ENCODE measurements around the gene ANO9. TPM values are rescaled to one million over a fixed set of nuclear protein-coding genes. Genes with fewer than 3 reads are reported as not detected.

The ANO9 gene
- total RNA-seq, 1 experiment from 2014 or later, result 16.6 TPM

DNA sequence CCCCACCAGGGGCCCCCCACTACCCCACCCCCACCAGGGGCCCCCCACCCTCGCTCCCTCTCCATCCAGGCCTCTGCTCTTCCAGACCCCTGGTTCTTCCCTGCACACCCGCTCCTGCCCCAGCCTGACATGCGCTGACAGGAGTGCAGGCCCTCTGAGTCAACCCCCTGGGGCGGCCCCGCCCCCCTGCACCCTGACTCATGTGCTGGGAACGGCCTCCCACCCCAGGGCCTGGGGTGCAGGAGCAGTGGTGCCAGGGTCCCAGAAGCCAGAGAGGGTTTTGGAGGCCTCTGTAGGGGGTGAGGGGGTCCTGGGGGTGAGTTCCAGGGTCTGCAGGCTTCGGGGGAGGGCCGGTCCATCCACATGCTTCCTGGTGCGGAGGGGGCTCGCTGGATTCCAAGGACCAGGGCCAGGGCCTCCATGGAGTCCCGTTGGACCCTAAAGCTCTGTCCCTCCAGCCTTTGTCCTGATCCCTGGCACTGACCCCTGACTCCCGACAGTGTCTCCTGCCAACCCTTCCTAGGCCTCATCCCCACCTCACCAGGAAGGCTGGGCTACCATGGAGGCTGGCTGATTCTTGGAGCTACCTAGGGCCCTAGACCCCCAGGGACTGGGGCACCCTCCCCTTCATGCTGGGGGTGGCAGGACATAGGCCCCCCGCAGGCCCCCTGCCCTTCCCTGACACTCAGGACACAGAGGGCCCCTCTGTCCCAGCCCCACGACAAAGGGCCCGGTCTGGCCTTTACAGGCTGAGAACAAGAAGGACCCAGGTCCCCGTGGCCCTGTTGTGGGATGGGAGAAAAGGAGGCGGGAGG is 48.4 kb downstream of the ANO9 start:
- ChIA-PET CTCF (interaction anchor here (1.2 kb wide), 1 partner anchor 54 kb away, joined by 4 read pairs; no protein-coding TSS in a partner anchor), POLR2A (ENCODE audit: unreplicated experiment) (no interaction called here)

GRCh38 chr11:392102-392777 is 49.6 kb downstream of the ANO9 start:
- H3K27ac ChIP-seq (ENCODE audit: low read length), result no peak overlapping the region
- TF ChIP-seq CTCF (conservative IDR thresholded peaks at IDR 0.05; ENCODE audit: low read depth, low read length), result no peak
- no peak for TF ChIP-seq EZH2 (IDR thresholded peaks at IDR 0.05; ENCODE audit: low read length, unreplicated experiment)
- TF ChIP-seq EZH2phosphoT487 (IDR thresholded peaks at IDR 0.05; ENCODE audit: borderline replicate concordance, low read length), result no peak
- H4K20me1 ChIP-seq (ENCODE audit: low read length), result peaks cover 12% of the 10 kb centered on the region; the same call in 1 of the 2 replicates
- no peaks in the 10 kb centered on the region for H3K27me3 ChIP-seq (ENCODE audit: low read length)
- H3K9me2 ChIP-seq (replicated peaks; ENCODE audit: low read length), result no peaks in the 10 kb centered on the region
- no peak overlapping the region for H3K9ac ChIP-seq (ENCODE audit: low read length)
- peaks cover 8% of the 10 kb centered on the region for H3K36me3 ChIP-seq (ENCODE audit: low read depth, low read length)
- ChIA-PET CTCF (no interaction called here), POLR2A (ENCODE audit: unreplicated experiment) (no interaction called here)
- DNase-seq (no peak), ATAC-seq (no peak)
- intact Hi-C loops (cut with micrococcal nuclease), result loop anchor here (10.0 kb wide), 1 partner anchor 53 kb away; the partner anchor contains the start of gene ANO9
- H3K4me2 ChIP-seq (ENCODE audit: low read length), result no peak overlapping the region
- no peaks in the 10 kb centered on the region for H3K9me3 ChIP-seq (ENCODE audit: low read length)
- H2AFZ ChIP-seq (ENCODE audit: low read length), result no peak overlapping the region
- H3F3A ChIP-seq (ENCODE audit: low read length, unreplicated experiment), result no peaks in the 10 kb centered on the region
- H3K79me2 ChIP-seq (ENCODE audit: low read length), result peaks cover 37% of the 10 kb centered on the region
- peaks cover 19% of the 10 kb centered on the region for H3K4me1 ChIP-seq (ENCODE audit: insufficient read depth, low read length)
- no peak overlapping the region for H3K4me3 ChIP-seq (ENCODE audit: low read length)
- BruUV-seq (replicated peaks), result no TSS peak

More for the DNA sequence above, 48.4 kb downstream of the ANO9 start:
- Histone ChIP-seq H4K20me1 (ENCODE audit: low read length) (peaks cover 12% of the 10 kb centered on the region; the same call in 1 of the 2 replicates), H3K79me2 (ENCODE audit: low read length) (peaks cover 42% of the 10 kb centered on the region), H3K27me3 (ENCODE audit: low read length) (no peaks in the 10 kb centered on the region), H3K4me3 (ENCODE audit: low read length) (peak overlapping the region; percentile 90), H3K9me2 (replicated peaks; ENCODE audit: low read length) (no peaks in the 10 kb centered on the region), H3K9me3 (ENCODE audit: low read length) (no peaks in the 10 kb centered on the region), H3F3A (ENCODE audit: low read length, unreplicated experiment) (no peaks in the 10 kb centered on the region), H3K9ac (ENCODE audit: low read length) (peak overlapping the region; percentile 99), H3K4me1 (ENCODE audit: insufficient read depth, low read length) (peaks cover 19% of the 10 kb centered on the region), H3K27ac (ENCODE audit: low read length) (peak overlapping the region; percentile 98), H3K4me2 (ENCODE audit: low read length) (peak overlapping the region; percentile 96), H3K36me3 (ENCODE audit: low read depth, low read length) (peaks cover 17% of the 10 kb centered on the region), H2AFZ (ENCODE audit: low read length) (0 out of 2 replicates have a peak overlapping the region, but pooled peaks have one; percentile 43)
- peak; percentile 94 for DNase-seq
- intact Hi-C loops (cut with micrococcal nuclease), result loop anchor here (10.0 kb wide), 1 partner anchor 51 kb away; the partner anchor contains the start of gene ANO9
- ATAC-seq, result peak; percentile 70
- no peak for TF ChIP-seq CTCF (conservative IDR thresholded peaks at IDR 0.05; ENCODE audit: low read depth, low read length)
- TF ChIP-seq EZH2phosphoT487 (IDR thresholded peaks at IDR 0.05; ENCODE audit: borderline replicate concordance, low read length), result no peak
- no peak for TF ChIP-seq EZH2 (IDR thresholded peaks at IDR 0.05; ENCODE audit: low read length, unreplicated experiment)
- BruUV-seq (replicated peaks), result TSS peak; percentile 73
